ENCODE results near the gene WDR45B.

DNA sequence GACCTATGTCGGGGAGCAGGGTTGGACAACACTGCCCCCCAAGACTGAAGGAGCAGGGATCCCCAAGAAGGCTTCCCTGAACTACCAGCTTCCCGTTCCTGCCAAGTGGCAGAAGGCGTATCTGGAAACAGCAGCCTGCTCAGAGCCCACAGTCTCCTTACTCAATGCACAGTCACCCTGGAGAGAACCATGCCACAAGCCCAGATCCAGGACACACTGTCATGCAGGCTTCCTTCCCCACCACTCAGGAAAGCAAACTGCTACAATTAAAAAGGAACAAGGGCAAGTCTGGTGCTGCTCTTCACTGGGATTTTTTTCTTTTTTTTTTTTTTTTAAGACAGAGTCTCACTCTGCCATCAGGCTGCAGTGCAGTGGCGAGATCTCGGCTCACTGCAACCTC is 8.2 kb downstream of the WDR45B start:
- no peak for TF ChIP-seq EZH2 (IDR thresholded peaks at IDR 0.05)
- no peak for TF ChIP-seq POLR2AphosphoS5 (IDR thresholded peaks at IDR 0.05; ENCODE audit: borderline replicate concordance, low read depth, low read length)
